ENCODE data around the gene FAM50B. TPM values are rescaled to one million over a fixed set of nuclear protein-coding genes. Genes with fewer than 3 reads are reported as not detected.

FAM50B gene, protein sequence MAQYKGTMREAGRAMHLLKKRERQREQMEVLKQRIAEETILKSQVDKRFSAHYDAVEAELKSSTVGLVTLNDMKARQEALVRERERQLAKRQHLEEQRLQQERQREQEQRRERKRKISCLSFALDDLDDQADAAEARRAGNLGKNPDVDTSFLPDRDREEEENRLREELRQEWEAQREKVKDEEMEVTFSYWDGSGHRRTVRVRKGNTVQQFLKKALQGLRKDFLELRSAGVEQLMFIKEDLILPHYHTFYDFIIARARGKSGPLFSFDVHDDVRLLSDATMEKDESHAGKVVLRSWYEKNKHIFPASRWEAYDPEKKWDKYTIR
- total RNA-seq = 0.37 and 0.70 TPM in 2 replicates
- long read RNA-seq, partial matches to known transcripts = 0 of 1 reads
- long read RNA-seq, other reads (novel, unspliced or antisense) = 0 of 1 reads

DNA sequence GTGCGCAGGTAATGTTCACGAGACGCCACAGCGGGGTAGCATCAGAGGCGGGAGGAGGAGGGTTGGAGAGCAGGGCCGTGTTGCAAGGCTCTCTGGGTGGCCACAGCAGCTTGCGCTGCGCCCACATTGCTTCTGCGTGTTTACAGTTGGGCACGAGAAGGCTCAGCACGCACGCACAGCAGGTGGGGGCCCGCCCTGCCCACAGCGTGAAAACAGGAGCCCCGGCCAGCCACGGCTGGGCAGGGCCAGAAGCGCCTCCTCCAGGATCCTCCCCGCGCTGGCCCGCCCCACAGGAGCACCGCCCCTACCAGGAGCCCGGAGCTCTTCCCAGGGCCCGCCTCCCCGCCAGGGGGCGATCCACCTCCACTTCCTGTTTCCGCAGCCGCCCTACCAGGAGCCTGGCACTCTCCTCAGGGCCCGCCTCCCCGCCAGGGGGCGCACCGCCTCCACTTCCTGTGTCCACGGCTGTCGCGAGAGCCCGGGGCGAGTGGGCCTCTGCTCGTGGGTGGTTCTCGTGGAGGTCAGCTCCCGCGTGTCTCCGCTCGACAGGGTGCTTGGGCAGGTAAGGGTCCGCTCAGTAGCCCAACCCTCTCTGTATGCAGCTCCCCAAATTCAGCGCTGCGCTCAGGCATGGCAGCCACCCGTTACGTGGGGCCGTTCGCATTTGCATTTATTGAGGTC is at the start of gene FAM50B:
Gene FAM50B, plus strand, starts transcription at position 449 of the 681 bp plus-strand sequence. CDS start 439 bp downstream, outside the sequence.
- Mint-ChIP-seq H3K4me3 (ENCODE audit: unreplicated experiment) (no peak within 1 kb of the TSS), H3K27ac (ENCODE audit: unreplicated experiment) (peak within 1 kb of the TSS; percentile 60), H3K36me3 (ENCODE audit: unreplicated experiment) (no peaks in the 10 kb centered on the region), H3K4me1 (ENCODE audit: unreplicated experiment) (peaks cover 21% of the 10 kb centered on the region), H3K9me3 (ENCODE audit: unreplicated experiment) (no peaks in the 10 kb centered on the region), H3K27me3 (ENCODE audit: unreplicated experiment) (no peaks in the 10 kb centered on the region)
- TF ChIP-seq, protein P1, sequence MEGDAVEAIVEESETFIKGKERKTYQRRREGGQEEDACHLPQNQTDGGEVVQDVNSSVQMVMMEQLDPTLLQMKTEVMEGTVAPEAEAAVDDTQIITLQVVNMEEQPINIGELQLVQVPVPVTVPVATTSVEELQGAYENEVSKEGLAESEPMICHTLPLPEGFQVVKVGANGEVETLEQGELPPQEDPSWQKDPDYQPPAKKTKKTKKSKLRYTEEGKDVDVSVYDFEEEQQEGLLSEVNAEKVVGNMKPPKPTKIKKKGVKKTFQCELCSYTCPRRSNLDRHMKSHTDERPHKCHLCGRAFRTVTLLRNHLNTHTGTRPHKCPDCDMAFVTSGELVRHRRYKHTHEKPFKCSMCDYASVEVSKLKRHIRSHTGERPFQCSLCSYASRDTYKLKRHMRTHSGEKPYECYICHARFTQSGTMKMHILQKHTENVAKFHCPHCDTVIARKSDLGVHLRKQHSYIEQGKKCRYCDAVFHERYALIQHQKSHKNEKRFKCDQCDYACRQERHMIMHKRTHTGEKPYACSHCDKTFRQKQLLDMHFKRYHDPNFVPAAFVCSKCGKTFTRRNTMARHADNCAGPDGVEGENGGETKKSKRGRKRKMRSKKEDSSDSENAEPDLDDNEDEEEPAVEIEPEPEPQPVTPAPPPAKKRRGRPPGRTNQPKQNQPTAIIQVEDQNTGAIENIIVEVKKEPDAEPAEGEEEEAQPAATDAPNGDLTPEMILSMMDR (IDR thresholded peaks at IDR 0.05) = peak; percentile 67
- peak; percentile 92 for DNase-seq (ENCODE audit: extremely low spot score, unreplicated experiment)

DNA sequence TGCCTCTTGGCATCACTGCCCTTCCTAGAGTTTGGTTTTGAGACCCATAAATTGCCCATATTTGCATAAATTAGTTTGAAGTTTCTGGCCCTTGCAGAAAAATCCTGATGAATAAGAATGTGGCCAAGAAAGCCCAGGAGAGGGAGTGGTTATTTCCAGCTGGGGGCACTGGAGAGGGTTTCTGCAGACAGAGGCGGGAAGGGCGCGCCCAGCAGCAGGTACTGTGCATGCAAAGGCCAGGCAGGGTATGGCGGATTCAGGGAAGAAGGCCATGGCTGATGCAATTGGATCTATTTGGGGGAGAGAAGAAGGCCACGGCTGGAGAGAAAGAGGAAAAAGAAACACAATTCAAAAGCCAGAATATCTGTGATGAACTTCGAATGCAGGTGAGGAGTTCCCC is 49.5 kb upstream of the FAM50B start:
- no peaks in the 10 kb centered on the region for H3K27me3 Mint-ChIP-seq (ENCODE audit: unreplicated experiment)
- DNase-seq (ENCODE audit: extremely low spot score, unreplicated experiment) = no peak
- H3K4me3 Mint-ChIP-seq (ENCODE audit: unreplicated experiment) = no peak overlapping the region
- H3K27ac Mint-ChIP-seq (ENCODE audit: unreplicated experiment) = no peak overlapping the region
- H3K9me3 Mint-ChIP-seq (ENCODE audit: unreplicated experiment) = no peaks in the 10 kb centered on the region
- H3K36me3 Mint-ChIP-seq (ENCODE audit: unreplicated experiment) = no peaks in the 10 kb centered on the region
- peaks cover 75% of the 10 kb centered on the region for H3K4me1 Mint-ChIP-seq (ENCODE audit: unreplicated experiment)
- TF ChIP-seq, protein P1 (IDR thresholded peaks at IDR 0.05) = no peak

DNA sequence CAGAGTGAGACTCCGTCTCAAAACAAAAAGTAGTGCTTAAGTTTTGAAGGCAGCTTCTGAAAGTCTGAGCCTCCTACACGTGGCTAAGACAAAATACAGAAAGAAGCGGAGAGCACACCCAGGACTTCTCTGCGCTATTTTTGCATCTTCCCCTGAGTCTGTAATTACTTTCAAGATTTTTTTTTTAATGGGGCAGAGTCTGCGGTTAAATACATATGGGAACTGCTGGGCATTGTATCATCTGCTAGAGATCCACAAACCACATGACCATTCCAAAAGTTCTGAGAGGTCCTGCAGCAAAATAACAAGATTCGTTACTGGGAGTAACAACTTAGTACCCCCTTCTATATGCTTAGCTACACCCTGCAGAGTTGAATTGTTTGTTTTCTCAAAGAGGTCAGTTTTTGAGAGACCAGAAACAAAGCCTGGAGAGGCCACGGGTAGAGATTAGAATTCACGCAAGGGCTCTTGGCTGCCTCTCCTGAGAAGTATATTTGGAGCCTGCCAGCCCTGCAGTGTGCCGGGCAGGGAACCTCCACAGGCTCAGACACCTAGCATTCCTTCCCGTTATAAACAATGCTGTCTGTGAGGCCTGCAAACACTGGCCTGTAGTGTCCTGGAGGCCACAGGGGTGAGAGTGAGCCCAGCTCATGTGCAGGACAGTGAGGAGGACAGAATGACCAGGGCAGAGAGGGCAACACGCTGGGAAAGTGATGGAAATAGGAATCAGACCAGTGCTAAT is 48.2 kb upstream of the FAM50B start:
- no peaks in the 10 kb centered on the region for H3K27me3 Mint-ChIP-seq (ENCODE audit: unreplicated experiment)
- H3K27ac Mint-ChIP-seq (ENCODE audit: unreplicated experiment) = peak overlapping the region; percentile 84
- DNase-seq (ENCODE audit: extremely low spot score, unreplicated experiment) = no peak
- peaks cover 86% of the 10 kb centered on the region for H3K4me1 Mint-ChIP-seq (ENCODE audit: unreplicated experiment)
- no peaks in the 10 kb centered on the region for H3K36me3 Mint-ChIP-seq (ENCODE audit: unreplicated experiment)
- TF ChIP-seq, protein P1 (IDR thresholded peaks at IDR 0.05) = no peak
- H3K4me3 Mint-ChIP-seq (ENCODE audit: unreplicated experiment) = peak overlapping the region; percentile 2
- no peaks in the 10 kb centered on the region for H3K9me3 Mint-ChIP-seq (ENCODE audit: unreplicated experiment)

DNA sequence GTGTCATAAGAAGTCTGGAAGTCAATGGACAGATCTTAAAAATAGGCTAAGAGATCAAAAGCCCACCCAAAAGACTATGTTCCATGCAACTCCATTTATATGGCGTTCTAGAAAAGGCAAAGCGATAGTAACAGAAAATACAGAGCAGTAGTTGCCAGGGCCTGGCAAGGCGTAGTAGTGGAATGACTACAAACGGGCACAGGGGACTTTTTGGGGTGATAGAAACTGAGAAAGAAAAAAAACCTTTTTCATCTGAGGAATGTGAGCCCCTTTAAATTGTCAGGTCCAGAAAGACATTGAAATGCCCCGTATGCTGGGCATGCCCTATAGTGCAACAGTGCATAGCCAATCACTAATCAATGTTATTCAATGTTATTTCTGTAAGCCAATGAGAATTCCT is 47.2 kb upstream of the FAM50B start:
- Mint-ChIP-seq H3K36me3 (ENCODE audit: unreplicated experiment) (no peaks in the 10 kb centered on the region), H3K27ac (ENCODE audit: unreplicated experiment) (peak overlapping the region; percentile 84), H3K27me3 (ENCODE audit: unreplicated experiment) (no peaks in the 10 kb centered on the region), H3K9me3 (ENCODE audit: unreplicated experiment) (no peaks in the 10 kb centered on the region), H3K4me1 (ENCODE audit: unreplicated experiment) (peaks cover 84% of the 10 kb centered on the region), H3K4me3 (ENCODE audit: unreplicated experiment) (no peak overlapping the region)
- DNase-seq (ENCODE audit: extremely low spot score, unreplicated experiment) = no peak
- TF ChIP-seq, protein P1 (IDR thresholded peaks at IDR 0.05) = no peak

Measured in osteocyte (in vitro differentiated cells).